GM04503 (cell line): Measurements from ENCODE around the gene SLC22A23.

Experiments
- DNase-seq: peaks from one replicate; pipeline ENCODE4 v3.0.0-alpha.2; 2012; ENCODE audit warnings: low read depth

Gene SLC22A23

DNA sequence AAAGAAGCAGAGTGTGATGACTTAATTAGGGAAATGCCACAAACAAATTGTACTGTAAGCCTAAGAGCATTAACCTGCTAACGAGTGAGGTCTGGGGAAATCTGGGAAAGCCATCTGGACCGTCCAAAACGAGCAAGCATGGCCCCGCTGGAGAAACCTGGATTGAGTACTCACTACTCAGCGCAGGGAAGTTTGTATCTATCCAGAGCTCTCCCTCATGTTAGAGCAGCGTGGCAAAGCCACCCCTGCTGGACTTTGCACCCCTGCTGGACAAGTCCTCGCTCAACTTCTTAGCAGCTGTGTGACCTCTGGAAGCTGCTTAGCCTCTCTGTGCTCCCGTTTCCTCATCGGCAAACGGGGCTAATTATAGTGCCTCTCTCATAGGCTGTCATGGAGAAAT, 160.8 kb downstream of the SLC22A23 start:
- DNase-seq, result no peak

DNA sequence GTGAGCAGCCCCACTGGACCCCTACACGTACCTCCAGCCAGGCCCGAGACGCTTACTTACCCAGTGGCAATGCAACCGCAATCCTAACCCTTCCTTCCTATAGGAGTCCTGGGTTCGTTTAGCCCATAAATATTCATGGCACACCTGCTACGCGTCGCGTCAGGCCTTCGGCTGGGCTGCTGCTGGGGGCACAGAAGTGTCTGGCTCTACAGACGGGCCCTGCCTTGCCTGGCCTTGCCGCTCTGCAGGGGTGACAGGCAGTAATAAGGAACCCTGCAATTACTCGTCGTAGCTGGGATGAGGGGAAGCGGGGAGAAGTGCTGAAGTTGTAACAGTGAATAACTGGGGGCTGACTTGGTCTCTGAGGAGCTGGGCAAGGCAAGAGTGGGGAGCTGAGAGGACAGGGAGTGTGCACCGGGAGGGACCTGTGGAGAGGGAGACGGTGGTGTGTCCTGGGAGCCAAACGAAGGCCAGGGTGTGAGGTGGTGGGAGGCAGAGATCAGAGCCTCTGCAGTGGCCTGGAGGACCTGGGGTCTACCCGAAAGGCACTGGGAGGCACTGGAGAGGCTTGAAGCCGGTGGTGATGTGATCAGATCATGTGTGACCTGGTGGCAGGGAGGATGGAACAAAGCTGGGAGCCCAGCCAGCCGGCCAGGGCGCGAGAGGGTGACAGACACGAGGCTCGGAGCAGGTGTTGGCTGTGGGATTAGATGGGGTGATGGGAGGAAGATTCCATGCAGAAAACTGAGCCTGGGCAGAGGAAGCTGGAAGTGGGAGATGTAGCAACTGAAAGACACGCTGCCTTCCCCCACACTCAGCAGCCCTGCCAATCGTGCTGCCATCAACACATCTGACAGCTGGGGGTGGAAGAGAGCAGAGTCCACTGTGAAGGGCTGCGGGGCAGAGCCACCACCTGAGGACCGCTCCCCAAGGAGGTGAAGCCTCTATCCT, 161.7 kb downstream of the SLC22A23 start:
- no peak for DNase-seq

DNA sequence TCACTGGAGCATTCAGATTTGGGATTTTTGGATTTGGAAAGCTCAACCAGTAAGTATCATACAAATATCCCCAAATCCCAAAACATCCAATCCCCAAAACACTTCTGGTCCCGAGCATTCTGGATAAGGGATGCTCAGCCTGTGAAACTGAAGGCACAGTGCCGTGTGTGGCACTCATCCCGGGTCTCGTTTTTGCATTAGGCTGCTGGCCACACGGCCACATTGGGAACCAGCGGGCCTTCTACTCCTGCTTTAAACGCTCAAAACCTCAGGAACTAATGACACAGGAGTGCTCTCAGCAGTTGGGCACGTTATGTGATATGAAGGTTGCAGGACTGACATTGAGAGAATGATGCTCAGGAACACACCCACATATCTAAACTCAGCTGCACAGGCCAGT, 162.5 kb downstream of the SLC22A23 start:
- DNase-seq, result no peak

DNA sequence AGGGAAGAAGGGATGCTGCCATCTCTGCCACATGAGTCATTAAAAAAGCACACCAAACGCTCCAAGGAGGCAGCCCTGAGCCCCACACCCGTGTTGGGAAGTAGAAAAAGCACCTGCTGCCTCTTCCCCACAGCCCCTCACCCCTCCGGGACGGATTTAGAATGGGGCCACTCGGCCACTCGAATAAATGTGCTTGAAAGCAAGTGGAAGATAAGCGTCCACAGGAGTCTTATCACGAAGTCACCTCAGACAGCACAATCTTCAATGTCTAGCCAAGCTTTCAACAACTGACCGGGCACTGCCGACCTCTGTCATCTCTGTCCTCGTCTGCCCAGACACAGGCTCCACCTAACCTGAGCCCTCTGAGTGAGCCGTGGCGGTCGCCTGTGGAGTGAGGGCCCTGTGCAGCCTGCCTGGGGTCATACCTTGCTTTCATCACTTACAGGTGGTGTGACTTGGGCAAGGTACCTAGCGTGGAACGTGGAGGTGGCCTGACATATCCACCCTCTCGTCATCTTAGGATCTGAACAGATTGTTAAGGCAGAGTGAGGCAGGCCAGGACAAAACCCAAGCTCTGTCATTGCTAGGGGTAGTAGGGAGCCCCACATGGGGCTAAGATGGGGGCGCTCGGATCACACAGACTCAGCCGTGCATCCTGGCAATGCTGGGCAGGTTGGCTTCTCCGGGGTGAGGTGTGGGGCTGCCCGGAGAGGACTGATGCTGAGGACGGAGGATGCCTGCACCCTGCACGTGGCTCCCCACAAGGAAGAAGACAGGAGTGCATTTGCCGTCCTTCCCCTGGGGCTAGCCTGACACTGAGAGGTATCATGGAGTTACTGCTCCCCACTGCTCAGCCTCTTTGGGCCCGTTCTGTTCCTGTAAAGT, 163.3 kb downstream of the SLC22A23 start:
- DNase-seq, result no peak

DNA sequence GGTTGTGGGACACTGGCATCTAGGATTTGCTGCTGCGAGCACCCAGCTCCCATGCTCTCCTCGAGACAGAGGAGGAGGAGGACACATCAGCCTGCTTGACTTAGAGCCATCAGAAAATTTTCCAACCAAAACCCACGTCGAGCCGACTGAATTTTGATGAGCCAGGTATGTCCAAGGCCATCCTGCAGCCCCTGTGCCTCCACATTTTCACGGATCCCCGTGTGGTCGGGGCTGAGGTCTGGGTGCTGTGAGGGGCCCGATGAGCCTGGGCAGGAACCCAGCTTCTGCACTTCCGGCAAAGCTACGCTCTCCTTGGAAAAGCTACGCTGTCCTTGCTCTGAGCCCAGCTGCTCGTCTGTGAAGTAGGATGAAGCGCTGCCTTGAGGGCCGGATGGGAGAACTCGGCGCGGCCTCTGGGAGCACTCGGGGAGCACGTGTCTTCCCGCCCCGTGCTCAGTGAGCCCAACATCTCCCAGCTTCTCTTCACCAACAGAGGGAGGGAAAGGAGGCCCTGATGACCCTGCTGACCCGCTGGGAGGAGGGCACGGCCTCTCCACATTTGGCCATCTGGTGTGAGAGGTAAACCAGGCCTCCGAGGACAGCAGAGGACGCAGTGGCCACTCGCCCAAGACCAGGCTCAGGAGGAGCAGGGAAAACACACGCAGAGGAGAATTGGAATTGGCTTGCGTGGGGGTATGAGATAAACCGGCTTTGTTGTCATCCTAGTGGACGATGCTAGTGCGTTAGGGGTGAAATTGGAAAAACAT, 164.2 kb downstream of the SLC22A23 start:
- no peak for DNase-seq

DNA sequence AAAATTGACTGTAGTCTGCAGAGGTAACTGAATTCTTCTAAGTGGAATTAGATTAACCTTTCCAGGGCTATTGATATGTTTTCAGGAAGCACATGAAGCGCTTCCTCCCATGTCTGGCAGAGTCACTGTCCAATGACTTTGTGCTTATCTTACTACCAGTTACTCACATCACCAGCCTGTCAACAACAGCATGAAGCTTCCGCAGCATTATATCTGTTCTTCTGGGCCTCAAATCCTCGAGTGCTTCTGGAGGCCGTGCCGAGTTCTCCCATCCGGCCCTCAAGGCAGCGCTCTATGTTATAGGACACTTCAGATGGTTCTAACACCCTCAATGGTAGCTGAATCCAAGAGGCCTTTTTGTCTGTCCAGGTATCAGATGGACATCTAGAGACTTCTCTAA, 164.9 kb downstream of the SLC22A23 start:
- no peak for DNase-seq

DNA sequence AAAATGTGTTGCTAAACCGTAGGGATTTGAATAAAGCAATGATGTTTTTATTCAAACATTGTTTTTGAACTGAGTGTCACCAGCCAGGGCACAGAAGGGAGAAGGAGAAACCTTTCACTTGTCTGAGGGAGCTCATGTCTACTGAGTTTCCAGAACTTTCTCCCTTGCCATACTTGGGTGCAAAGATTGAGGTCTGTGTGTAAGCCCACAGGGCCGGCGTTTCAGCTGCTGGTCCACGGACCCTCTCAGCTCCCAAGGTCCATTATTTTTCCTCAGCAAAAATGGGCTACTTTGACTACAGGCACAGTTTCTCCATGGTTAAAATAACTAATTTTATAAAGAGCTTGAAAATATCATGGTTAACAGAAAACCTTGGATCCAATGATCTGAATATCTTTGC, 165.5 kb downstream of the SLC22A23 start:
- DNase-seq, result no peak

DNA sequence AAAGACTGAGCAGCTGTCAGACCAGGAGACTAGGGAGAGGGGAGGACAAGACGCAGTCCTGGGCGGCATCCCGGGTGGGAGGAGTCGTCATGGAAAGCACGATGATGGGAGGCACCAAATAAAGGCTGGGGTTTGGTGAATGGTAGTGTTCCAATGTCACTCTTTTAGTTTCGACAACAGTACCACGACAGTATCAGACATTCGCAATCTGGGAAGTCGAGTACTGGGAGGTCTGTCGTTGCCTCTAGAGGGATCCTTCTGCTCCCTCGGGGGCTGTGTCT, 166.0 kb downstream of the SLC22A23 start:
- no peak for DNase-seq

DNA sequence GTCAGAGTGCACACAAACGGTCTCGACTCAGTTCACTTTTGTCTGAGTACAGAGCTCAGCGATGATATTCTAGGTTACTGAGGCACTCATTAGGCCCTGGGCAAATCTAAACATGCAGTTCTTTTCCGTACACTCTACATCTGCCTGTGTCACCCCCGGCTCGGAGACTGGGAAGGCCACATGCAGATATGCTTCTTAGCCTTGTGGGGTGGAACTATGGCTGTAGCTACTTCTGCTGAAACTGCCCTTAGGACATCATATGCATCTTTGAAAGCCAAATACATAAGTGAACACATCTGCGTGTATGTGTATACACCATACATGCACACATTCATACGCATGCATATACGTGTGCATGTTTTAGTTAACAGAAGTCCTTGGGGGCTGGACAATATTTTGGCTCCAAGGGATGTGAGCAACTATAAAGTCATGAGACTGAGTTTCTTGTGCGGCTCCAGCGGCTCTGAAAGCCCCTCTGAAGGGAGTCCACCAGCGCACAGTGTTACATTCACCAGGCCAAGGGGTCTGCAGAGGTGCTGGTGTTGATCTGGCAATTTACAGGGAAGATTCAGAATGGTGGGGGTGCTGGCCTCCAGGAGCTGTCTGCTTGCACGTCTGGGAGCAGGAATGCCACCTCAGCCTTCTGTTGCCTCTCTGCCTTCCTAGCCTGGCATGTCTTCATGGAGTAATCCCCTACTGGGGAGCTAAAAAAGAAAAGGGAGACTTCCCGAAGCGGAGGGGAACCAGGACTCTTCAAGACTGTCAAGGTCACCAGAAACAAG, 166.5 kb downstream of the SLC22A23 start:
- DNase-seq, result no peak

DNA sequence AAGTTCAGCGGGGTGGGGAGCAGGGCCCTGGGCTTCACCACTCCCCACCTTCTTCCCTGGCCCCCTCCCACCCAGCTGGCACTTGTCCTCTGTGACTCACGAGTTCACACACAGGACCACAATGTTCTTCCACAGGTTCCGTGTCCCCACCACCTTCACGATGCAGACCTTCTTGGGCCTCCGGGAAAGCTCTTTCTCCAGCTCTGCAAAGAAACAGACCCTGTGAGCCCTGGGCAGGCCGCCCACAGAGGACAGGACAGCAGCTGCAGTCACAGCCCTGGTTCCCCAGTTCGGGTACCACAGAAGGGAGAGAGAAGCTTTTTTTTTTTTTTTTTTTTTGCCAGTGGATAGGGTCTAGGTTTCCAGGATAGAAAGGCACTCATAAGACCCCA, 167.2 kb downstream of the SLC22A23 start:
- no peak for DNase-seq

DNA sequence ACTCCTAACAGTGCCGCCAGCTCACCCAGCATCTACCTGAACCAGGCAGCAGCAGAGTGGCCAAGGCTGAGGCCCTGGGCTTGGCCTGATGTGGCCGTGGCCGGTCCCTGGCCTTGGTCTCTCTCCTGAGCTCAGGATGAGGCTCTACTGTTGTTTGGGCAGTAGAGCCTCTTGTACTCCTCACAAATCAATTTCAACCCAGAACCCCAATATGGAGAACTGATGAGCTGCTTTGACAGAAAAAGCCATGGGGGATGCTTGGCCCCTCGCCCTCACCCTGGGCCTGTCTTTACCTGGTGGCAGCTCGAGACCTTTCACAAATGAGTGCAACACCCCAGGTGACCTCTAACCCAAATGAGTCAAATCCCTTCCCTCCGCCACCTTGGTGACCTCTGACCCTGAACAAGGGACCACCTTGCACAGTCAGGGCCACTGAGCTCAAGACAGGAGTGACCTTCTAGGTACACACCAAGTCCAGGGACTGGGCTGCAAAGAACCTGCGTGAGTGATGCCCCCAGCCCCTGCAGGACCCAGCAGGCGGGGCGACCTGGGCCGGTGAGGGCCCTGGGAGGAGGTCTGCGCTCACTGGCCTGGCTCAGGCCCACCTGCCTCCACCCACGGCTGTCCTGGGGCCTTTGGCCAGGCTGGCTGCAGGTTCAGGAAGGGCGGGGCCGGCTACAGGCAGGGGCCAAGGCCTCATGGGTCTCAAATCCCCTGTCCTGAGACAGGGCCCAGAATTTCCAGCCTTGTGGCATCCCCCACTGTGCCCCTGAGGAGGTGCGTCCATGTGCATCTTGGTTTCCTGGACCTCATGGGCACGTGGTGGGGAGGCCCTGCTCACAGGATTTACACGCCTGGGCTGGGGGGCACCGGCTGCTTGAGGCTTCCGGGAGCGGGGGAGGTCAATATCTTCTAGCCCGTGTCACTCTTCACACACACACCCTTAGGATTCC, 167.9 kb downstream of the SLC22A23 start:
- no peak for DNase-seq

DNA sequence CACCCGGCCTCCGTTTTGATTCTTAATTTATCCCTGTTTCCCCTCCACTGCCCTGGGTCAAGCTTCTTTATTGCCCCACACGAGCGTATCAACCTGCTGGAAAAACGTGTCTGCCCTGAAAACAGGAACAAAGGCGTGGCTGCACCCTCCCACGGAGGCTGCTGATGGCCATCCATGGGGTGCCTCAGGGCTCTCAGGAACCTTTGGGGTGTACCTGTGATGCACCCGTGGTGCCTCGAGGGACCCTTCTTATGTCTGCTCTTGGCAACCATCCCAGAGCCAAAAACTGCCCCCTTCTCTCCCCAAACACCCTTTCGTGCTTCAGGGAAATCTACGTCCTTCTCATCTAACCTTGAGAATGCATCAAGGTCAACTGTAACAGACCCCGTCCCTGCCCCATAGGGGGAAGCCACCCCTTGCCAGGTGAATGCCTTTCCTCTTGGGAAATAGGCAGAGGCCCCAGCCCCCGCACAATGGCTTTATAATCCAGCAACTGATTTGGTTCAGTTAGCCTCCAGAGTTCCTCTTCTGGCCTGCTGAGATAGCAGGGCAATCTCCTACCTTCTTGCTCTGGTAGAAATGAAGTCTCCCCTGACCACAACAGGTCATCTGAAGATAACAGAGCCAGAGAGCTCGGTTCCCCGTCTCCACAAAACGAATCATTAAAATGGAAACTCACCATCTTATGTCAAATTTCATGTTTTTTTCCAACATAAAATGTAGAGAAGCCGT, 168.7 kb downstream of the SLC22A23 start:
- no peak for DNase-seq

DNA sequence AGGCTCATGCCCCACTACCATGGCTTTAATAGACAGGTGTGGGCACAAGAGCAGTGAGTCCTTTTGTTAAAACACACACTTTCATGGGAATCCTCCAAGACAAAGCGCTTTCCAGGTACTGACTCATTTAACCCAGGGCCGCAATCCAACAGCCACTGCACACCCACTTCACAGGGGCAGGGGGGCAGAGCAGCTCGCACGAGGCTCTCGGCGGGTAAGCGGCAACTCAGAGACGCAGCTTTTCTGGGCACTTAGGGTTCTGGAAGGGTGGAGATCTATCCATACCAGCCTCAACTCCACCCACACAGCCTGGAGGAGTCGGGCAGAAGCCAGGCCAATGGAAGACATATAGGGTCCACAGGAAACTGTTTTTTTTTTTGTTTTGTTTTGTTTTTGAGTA, 169.5 kb downstream of the SLC22A23 start:
- no peak for DNase-seq

DNA sequence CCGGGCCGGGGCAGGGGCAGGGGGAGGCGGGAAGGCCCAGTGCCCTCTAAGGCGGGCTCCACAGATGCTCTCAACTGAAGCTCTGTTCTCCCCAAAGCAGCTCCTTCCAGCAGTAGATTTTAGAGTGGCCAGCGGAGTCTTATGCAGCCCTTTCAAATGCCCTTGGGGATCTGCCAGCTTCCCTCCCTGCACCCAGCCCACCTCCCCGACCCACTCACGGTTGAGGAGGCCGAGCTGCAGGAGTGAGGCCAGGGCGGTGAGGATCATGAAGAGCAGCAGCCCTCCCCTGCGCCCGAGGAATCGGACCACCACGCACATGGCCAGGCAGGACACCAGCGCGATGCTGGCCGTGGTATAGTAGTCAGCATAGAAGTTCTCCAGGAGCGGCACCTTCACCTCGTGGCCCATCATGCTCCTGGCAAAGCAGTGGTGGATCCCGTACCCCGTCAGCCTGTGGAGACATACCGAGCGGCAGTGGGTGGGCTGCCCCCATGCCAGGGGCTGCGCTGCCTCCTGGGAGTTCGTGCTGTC, 170.1 kb downstream of the SLC22A23 start:
- DNase-seq, result no peak

DNA sequence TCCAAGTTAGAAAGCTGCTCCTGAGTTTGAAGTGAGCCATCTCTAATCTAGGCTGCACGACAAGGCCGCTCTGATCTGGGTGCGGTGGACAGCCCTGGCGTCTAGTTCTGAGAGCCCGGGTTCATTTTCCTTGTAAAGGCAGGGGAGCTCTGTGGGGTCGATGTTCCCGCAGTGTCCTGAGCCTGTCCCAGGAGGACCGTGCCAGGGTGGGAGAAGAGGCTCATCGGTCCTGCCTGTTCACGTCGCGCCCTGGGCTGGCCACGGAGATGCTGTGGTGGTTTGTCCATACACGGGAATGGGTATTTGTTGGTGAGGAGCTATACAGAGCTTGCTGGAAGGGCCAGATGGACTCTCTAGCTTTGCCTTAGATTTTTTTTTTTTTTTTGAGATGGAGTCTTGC, 171.1 kb downstream of the SLC22A23 start:
- DNase-seq, result no peak

DNA sequence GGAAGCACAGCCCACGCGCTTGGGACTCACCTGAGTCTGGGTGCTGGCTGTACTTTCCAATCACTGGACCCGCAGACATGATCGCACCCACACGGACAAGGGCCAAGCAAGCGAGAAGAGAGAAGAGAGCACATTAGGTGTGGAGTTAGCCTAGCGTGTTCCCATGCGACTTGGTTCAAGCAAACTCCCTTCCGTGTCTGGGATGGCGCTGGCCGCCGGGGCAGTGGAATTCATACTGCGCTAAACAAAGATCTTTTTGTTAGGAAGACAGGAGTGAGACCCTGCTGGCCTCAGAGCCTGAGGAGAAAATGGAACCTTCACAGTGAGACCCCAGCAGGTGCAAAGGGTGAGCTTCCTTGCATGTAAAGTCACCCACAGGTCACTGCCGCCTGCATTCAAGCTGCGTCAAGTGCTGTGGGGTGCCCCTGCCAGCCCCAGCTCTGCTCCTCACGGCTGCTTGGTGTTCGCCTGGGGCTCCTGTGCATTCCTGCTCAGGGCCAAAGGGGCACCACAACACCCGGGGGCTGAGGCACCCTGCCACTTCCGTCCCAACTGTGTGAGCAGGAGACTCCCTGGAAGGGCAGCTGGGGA, 171.7 kb downstream of the SLC22A23 start:
- no peak for DNase-seq

DNA sequence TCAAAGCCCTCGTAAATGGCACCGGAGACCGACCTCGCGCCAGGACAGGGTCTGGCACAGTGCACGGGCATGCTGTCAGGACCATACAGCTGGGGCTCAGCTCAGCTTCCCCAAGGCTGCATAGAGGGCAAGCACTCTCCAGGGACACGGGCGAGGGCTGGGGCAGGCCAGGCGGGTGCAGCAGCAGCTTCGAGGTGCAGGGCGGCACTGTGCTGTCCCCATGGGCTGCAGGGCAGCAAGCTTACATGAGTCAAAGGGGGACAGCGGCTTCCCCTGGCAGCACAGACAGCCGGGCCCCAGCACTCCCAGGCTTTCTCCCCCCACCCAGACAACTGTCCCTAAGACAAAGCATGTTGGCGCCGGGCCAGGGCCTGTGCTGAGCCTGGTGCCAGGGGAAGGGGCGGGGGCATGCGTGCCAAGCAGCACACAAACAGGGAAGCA, 172.4 kb downstream of the SLC22A23 start:
- no peak for DNase-seq

DNA sequence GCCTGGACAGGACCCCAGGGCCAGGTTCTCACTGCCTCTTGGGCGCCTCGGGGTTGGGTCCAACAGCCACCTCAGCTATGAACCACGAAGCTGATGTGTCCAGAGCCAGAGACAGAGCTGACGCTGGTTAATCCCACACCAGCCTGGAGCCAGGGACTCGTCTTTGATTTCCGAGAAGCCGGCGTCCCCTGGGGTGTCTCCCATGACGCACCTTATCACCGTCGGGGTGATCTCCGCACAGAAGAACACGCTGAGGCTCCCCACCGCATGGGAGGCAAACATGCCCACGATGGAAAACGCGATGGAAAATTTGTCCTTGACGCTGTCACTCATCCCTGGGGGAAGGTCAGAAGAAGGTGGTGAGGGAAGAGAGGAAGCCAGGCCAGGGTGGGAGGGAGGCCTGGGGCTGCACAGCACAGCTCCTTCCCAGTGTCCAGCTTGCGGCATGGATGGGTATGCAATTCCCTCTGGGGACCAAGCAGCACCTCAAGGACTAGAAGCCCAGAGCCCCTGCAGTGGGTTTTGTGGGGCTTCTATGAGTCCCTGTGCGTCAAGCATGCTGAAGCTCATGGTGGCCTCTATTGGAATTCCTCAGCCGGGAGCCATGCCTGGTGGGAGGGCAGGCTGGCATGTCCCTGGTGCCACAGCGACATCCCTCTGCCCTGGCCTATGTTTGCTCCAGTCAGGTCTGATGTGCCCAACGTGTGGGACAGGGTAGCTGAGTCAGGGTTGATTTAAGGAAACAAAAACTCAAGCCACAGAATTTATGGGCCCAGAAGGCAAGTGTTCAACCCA, 173.0 kb downstream of the SLC22A23 start:
- no peak for DNase-seq
